Right atrium auricular region (tissue), 2 donors: ENCODE measurements around the gene MYZAP. TPM values are rescaled to one million over a fixed set of nuclear protein-coding genes. Genes with fewer than 3 reads are reported as not detected.
A peak's percentile ranks its signal among the peaks of the same experiment; 100 is the strongest.

ENCODE experiments used
- DNase-seq: peaks from one replicate; pipeline ENCODE4 v3.0.0-alpha.2; 2019; ENCODE audit warnings: low spot score
- H3K27ac ChIP-seq, 2 donors: fragments of 200-600 bp; sonication (generic); 1 replicate in 1 of 2; 2 replicates in 1 of 2; pipeline ENCODE4 v1.5.1; 2016 to 2019
- H3K27me3 ChIP-seq, 2 donors: fragments of 200-600 bp; sonication (generic); one replicate each; pipeline versions ENCODE4 v1.5.1 to v1.6.0; 2017 to 2019
- H3K36me3 ChIP-seq: fragments of 200-600 bp; sonication (generic); one replicate; pipeline ENCODE4 v1.5.1; 2016
- H3K4me1 ChIP-seq, 2 donors: fragments of 200-600 bp; sonication (generic); one replicate each; pipeline versions ENCODE4 v1.5.1 to v1.6.0; 2017 to 2019
- H3K4me3 ChIP-seq, 2 donors: fragments of 200-600 bp; sonication (generic); 1 replicate in 1 of 2; 2 replicates in 1 of 2; pipeline ENCODE4 v1.5.1; 2017 to 2019; ENCODE audit warnings: mild to moderate bottlenecking in 1 of 2, moderate library complexity in 1 of 2
- H3K9me3 ChIP-seq, 2 donors: fragments of 200-600 bp; sonication (generic); one replicate each; pipeline ENCODE4 v1.5.1; 2019
- CTCF ChIP-seq, 2 donors: fragments of 200-600 bp; sonication (generic); IDR thresholded peaks; one replicate each; pipeline ENCODE4 v1.5.1; 2019; ENCODE audit warnings: antibody characterized with exemption in 2 of 2
- total RNA-seq, 2 donors: library from RNA; depleted of rRNA; stranded (reverse); fragments of >200 nt; gene quantifications; one replicate each; pipeline ENCODE4 v1.1.0, GENCODE V29; 2016

MYZAP gene
- total RNA-seq, 2 donors from 2014 or later = 305 to 491 TPM

GRCh38 chr15:57694279-57694678, 102.6 kb downstream of the MYZAP start:
- Histone ChIP-seq H3K27me3 (no peaks in the 10 kb centered on the region), H3K4me1 (peaks cover 0 to 37% of the 10 kb centered on the region in 2 donors), H3K27ac (no peak overlapping the region), H3K4me3 (no peak overlapping the region), H3K36me3 (peaks cover 24% of the 10 kb centered on the region), H3K9me3 (no peaks in the 10 kb centered on the region)
- DNase-seq = no peak
- no peak for TF ChIP-seq CTCF (IDR thresholded peaks at IDR 0.05)

GRCh38 chr15:57696146-57696545, 104.4 kb downstream of the MYZAP start:
- Histone ChIP-seq H3K4me1 (peaks cover 0 to 24% of the 10 kb centered on the region in 2 donors), H3K36me3 (peaks cover 11% of the 10 kb centered on the region), H3K27me3 (no peaks in the 10 kb centered on the region), H3K4me3 (no peak overlapping the region), H3K9me3 (no peaks in the 10 kb centered on the region), H3K27ac (no peak overlapping the region)
- no peak for DNase-seq
- TF ChIP-seq CTCF (IDR thresholded peaks at IDR 0.05) = no peak

DNA sequence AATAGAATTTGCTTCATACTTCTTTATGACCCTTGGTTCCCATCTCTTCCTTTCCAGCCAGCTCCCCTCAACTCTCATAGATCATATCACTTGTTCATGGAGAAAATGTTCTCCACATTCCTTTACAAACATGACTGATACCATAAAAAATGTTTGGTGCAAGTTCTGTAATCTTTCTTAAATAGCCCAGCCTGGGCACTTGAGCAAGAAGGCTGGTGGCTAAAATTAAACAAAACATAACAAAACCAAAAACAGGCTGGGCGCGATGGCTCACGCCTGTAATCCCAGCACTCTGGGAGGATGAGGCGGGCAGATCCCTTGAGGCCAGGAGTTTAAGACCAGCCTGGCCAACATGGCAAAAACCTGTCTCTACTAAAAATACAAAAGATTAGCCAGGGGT, 105.9 kb downstream of the MYZAP start:
- no peaks in the 10 kb centered on the region for H3K36me3 ChIP-seq
- no peak for TF ChIP-seq CTCF (IDR thresholded peaks at IDR 0.05)
- peak overlapping the region in 1 of 2 donors; percentile 8 for H3K27ac ChIP-seq
- no peak for DNase-seq
- no peak overlapping the region for H3K4me3 ChIP-seq
- no peaks in the 10 kb centered on the region for H3K9me3 ChIP-seq
- no peaks in the 10 kb centered on the region for H3K27me3 ChIP-seq
- H3K4me1 ChIP-seq = peaks cover 0 to 10% of the 10 kb centered on the region in 2 donors

DNA sequence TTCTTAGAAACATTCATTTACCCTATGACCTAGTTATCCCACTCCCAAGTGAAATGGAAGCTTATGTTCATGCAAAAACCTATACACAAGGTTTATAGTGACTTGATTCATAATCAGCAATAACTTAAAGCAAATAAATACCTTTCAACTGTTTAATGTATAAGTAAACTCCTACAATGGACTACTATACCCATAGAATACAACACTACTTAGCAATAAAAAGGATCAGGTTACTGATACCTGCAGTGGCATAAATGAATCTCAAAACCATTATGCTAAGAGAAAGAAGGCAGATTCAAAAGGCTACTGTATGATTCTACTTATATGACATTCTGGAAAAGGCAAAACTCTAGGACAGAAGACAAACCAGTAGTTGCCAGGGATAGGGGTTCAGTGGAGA, 106.5 kb downstream of the MYZAP start:
- Histone ChIP-seq H3K27me3 (no peaks in the 10 kb centered on the region), H3K27ac (no peak overlapping the region), H3K36me3 (no peaks in the 10 kb centered on the region), H3K4me3 (no peak overlapping the region), H3K4me1 (peaks cover 0 to 6% of the 10 kb centered on the region in 2 donors), H3K9me3 (no peaks in the 10 kb centered on the region)
- TF ChIP-seq CTCF (IDR thresholded peaks at IDR 0.05) = no peak
- DNase-seq = no peak

DNA sequence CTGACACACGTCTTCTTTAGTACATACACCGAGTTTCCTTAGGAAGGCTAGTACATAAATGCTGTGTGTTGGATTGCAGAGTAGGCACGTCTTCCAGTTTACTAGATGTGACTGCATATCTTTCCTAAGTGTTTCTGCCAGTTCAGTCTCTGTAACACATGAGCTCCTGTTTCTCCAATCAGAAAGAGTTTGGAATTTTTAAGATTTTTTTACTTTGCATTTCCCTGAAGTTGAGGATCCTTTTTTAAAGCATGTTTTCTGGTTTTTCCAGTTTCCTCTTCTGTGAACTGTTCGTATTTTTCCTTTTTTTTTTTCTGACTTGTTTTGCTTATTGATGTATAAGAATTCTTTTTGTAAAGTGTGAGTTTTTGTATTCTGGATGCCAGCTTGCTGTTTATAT, 107.3 kb downstream of the MYZAP start:
- TF ChIP-seq CTCF (IDR thresholded peaks at IDR 0.05) = no peak
- H3K27ac ChIP-seq = no peak overlapping the region
- no peaks in the 10 kb centered on the region for H3K4me1 ChIP-seq
- no peaks in the 10 kb centered on the region for H3K27me3 ChIP-seq
- H3K4me3 ChIP-seq = no peak overlapping the region
- H3K9me3 ChIP-seq = no peaks in the 10 kb centered on the region
- DNase-seq = no peak
- H3K36me3 ChIP-seq = no peaks in the 10 kb centered on the region

- no peak overlapping the region for H3K27ac ChIP-seq
- TF ChIP-seq CTCF (IDR thresholded peaks at IDR 0.05) = no peak
- H3K9me3 ChIP-seq = no peaks in the 10 kb centered on the region
Measured at GRCh38 chr15:57703387-57703786, 111.7 kb downstream of the MYZAP start.

More at GRCh38 chr15:57703387-57703786, 111.7 kb downstream of the MYZAP start:
- H3K4me3 ChIP-seq = no peak overlapping the region
- peaks cover 0 to 10% of the 10 kb centered on the region in 2 donors for H3K4me1 ChIP-seq
- no peaks in the 10 kb centered on the region for H3K36me3 ChIP-seq
- no peaks in the 10 kb centered on the region for H3K27me3 ChIP-seq
- DNase-seq = no peak
